Psoas muscle (tissue), 8 donors: ENCODE measurements around the gene ATP2C1. TPM values are rescaled to one million over a fixed set of nuclear protein-coding genes. Genes with fewer than 3 reads are reported as not detected.

Experiments used
- ATAC-seq, 4 donors: fragments of 200-7000 bp; cut with Tn5 transposase; one replicate each; pipeline ENCODE4 v1.9.1; 2020; ENCODE audit warnings: moderate library complexity in 3 of 4, mild to moderate bottlenecking in 2 of 4
- DNase-seq, 2 donors: peaks; one replicate each; pipeline ENCODE4 v3.0.0-alpha.2; 2020
- H3K27ac ChIP-seq: fragments of 200-600 bp; one replicate; pipeline ENCODE4 v1.8.0; 2022
- H3K27me3 ChIP-seq, 3 donors: fragments of 200-600 bp in 1 of 3; one replicate each; pipeline versions ENCODE4 v1.6.1 to v1.8.0; 2013 to 2022; ENCODE audit warnings: low read length in 2 of 3, mild to moderate bottlenecking in 2 of 3, moderate library complexity in 1 of 3; ENCODE audit not compliant: insufficient read depth in 3 of 3
- H3K36me3 ChIP-seq, 2 donors: fragments of 200-600 bp in 1 of 2; one replicate each; pipeline versions ENCODE4 v1.6.1 to v1.8.0; 2013 to 2022; ENCODE audit warnings: low read depth in 1 of 2, mild to moderate bottlenecking in 1 of 2, moderate library complexity in 1 of 2; ENCODE audit not compliant: insufficient read depth in 1 of 2
- H3K4me1 ChIP-seq: fragments of 200-600 bp; one replicate; pipeline ENCODE4 v1.8.0; 2022
- H3K4me3 ChIP-seq: fragments of 200-600 bp; one replicate; pipeline ENCODE4 v1.8.0; 2022; ENCODE audit warnings: mild to moderate bottlenecking
- H3K9me3 ChIP-seq: fragments of 200-600 bp; one replicate; pipeline ENCODE4 v1.8.0; 2022
- CTCF ChIP-seq: fragments of 200-600 bp; IDR thresholded peaks from one replicate; pipeline ENCODE4 v1.8.0; 2022; ENCODE audit warnings: antibody characterized with exemption
- WGBS, 3 donors: extraction: QIAGEN DNeasy Blood & Tissue Kit; methylation state at CpG; one replicate each; pipeline versions ENCODE4 v1.1.6 to v1.1.7; 2013; 5-methylcytosine and 5-hydroxymethylcytosine counted together
- intact Hi-C, 2 donors: fragments of 100-400 bp; cut with DNase I; formaldehyde crosslinking; loops; one replicate each; pipeline versions ENCODE4 v1.11.0 to v1.14.2; 2022
- polyA plus RNA-seq, 3 donors: library from polyadenylated mRNA; stranded (reverse); fragments of 200-250 nt; gene quantifications; one replicate each; pipeline ENCODE4 v1.2.3, GENCODE V29; 2013
- total RNA-seq, 4 donors: library from RNA; stranded (reverse); fragmentation: NEBNext Ultra II Directional in 2 of 4; extraction: Animal tissue kit (Norgen Biotek cat#: 25700) in 2 of 4; gene quantifications; one replicate each; pipeline versions ENCODE4 v1.2.1 to v1.2.4, GENCODE V29; 2021 to 2023
- donor health status: healthy with polysubstance abuse.
- donor health status: DM: no; HTN: no; CAD: no; lungs with moderate emphysema.
- donor health status: Bipolar disorder and iron deficiency.
- donor health status: healthy.
- donor health status: DM: yes; HTN: yes; CAD: no.
- donor health status: DM: no; HTN: no; CAD: no.
- donor health status: DM: no; HTN: no; CAD: no.
- donor health status: DM: yes; HTN: yes; CAD: no.

Gene ATP2C1
- total and polyA plus RNA-seq, 7 donors = 20.5 to 46.2 (median 30.6) TPM

DNA sequence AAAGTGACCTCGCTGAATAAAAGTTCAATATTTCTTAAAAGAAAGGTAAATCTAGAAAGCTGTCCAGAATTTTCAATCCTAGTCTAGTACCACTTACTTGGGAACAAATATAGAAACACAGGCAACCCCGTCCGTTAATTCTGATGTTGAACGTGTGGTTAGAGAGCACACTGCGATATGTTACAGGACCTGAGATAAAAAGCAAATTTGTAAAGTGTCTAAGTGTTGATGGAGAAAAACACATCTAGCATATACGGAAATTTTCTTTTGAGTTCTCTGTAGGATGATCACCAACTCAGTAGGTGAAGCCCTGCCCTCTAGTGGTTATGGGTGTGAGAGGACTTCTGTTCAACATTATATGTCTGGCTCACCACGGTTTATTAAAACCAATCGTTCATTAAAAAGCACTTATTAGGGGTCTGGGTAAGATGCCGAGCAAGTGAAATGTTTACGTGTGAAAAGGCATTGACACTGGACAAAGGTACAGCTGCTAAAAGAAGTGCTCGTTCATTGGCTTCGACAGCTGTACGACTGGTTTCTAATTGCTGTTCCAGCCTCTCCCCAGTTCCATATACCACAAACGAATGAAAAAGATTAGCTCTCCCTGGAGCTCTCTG, 1.0 kb upstream of the ATP2C1 start:
- DNase-seq (peak in 1 of 2 donors; percentile 30), ATAC-seq (peak; percentile 73 to 83 (median 76))
- Histone ChIP-seq H3K4me3 (peak overlapping the region; percentile 83), H3K36me3 (no peaks in the 10 kb centered on the region), H3K4me1 (peaks cover 30% of the 10 kb centered on the region), H3K27ac (peak overlapping the region; percentile 98), H3K9me3 (no peaks in the 10 kb centered on the region), H3K27me3 (no peaks in the 10 kb centered on the region)
- TF ChIP-seq CTCF = peak; percentile 87
- intact Hi-C loops = loop anchor here (1.0 to 2.0 kb wide), 3 partner anchors 42 to 134 kb away; no protein-coding TSS in a partner anchor
- 1% methylated on average over 14 of the region's 14 CpGs for WGBS, 3 donors

GRCh38 chr3:130894130-130894985, 474 bp downstream of the ATP2C1 start:
- intact Hi-C loops = no loop called here
- ATAC-seq = peak; percentile 25 to 41 (median 40)

GRCh38 chr3:130894986-130895280, 1.0 kb downstream of the ATP2C1 start:
- Histone ChIP-seq H3K4me3 (peak overlapping the region; percentile 83), H3K9me3 (no peaks in the 10 kb centered on the region), H3K27me3 (no peaks in the 10 kb centered on the region), H3K4me1 (peaks cover 40% of the 10 kb centered on the region), H3K36me3 (no peaks in the 10 kb centered on the region), H3K27ac (peak overlapping the region; percentile 98)
- DNase-seq = no peak
- whole genome bisulfite sequencing, 3 donors = 4 to 10% (median 9%) methylated on average over 4 of the region's 4 CpGs
- TF ChIP-seq CTCF = no peak
- ATAC-seq = no peak
- intact Hi-C loops = no loop called here

More at GRCh38 chr3:130894130-130894985, 474 bp downstream of the ATP2C1 start:
- no peak for TF ChIP-seq CTCF
- Histone ChIP-seq H3K4me1 (peaks cover 39% of the 10 kb centered on the region), H3K36me3 (no peaks in the 10 kb centered on the region), H3K4me3 (peak overlapping the region; percentile 83), H3K27ac (peak overlapping the region; percentile 98), H3K27me3 (no peaks in the 10 kb centered on the region), H3K9me3 (no peaks in the 10 kb centered on the region)
- 1 to 2% (median 1%) methylated on average over 34 to 52 of the region's 52 CpGs for WGBS, 3 donors
- peak; percentile 49 to 72 for DNase-seq

- Histone ChIP-seq H3K36me3 (no peaks in the 10 kb centered on the region), H3K27me3 (no peaks in the 10 kb centered on the region), H3K4me3 (peak overlapping the region; percentile 83), H3K27ac (no peak overlapping the region), H3K9me3 (no peaks in the 10 kb centered on the region), H3K4me1 (peaks cover 50% of the 10 kb centered on the region)
- TF ChIP-seq CTCF = no peak
- 73 to 80% (median 73%) methylated on average over 5 of the region's 5 CpGs for WGBS, 3 donors
- ATAC-seq = no peak
- DNase-seq = no peak
- intact Hi-C loops = no loop called here
These were observed 2.0 kb downstream of the ATP2C1 start for GRCh38 chr3:130895690-130896488.
